Psoas muscle (tissue), 8 donors: ENCODE data around the gene TP53RK. TPM values are rescaled to one million over a fixed set of nuclear protein-coding genes. Genes with fewer than 3 reads are reported as not detected.
A peak's percentile ranks its signal among the peaks of the same experiment; 100 is the strongest.

ENCODE experiments used
- ATAC-seq, 4 donors: fragments of 200-7000 bp; cut with Tn5 transposase; one replicate each; pipeline ENCODE4 v1.9.1; 2020; ENCODE audit warnings: moderate library complexity in 3 of 4, mild to moderate bottlenecking in 2 of 4
- DNase-seq, 2 donors: peaks; one replicate each; pipeline ENCODE4 v3.0.0-alpha.2; 2020
- H3K27ac ChIP-seq: fragments of 200-600 bp; one replicate; pipeline ENCODE4 v1.8.0; 2022
- H3K27me3 ChIP-seq, 3 donors: fragments of 200-600 bp in 1 of 3; one replicate each; pipeline versions ENCODE4 v1.6.1 to v1.8.0; 2013 to 2022; ENCODE audit warnings: low read length in 2 of 3, mild to moderate bottlenecking in 2 of 3, moderate library complexity in 1 of 3; ENCODE audit not compliant: insufficient read depth in 3 of 3
- H3K36me3 ChIP-seq, 2 donors: fragments of 200-600 bp in 1 of 2; one replicate each; pipeline versions ENCODE4 v1.6.1 to v1.8.0; 2013 to 2022; ENCODE audit warnings: low read depth in 1 of 2, mild to moderate bottlenecking in 1 of 2, moderate library complexity in 1 of 2; ENCODE audit not compliant: insufficient read depth in 1 of 2
- H3K4me1 ChIP-seq: fragments of 200-600 bp; one replicate; pipeline ENCODE4 v1.8.0; 2022
- H3K4me3 ChIP-seq: fragments of 200-600 bp; one replicate; pipeline ENCODE4 v1.8.0; 2022; ENCODE audit warnings: mild to moderate bottlenecking
- H3K9me3 ChIP-seq: fragments of 200-600 bp; one replicate; pipeline ENCODE4 v1.8.0; 2022
- CTCF ChIP-seq: fragments of 200-600 bp; IDR thresholded peaks from one replicate; pipeline ENCODE4 v1.8.0; 2022; ENCODE audit warnings: antibody characterized with exemption
- WGBS, 3 donors: extraction: QIAGEN DNeasy Blood & Tissue Kit; methylation state at CpG; one replicate each; pipeline versions ENCODE4 v1.1.6 to v1.1.7; 2013; 5-methylcytosine and 5-hydroxymethylcytosine counted together
- intact Hi-C, 2 donors: fragments of 100-400 bp; cut with DNase I; formaldehyde crosslinking; loops; one replicate each; pipeline versions ENCODE4 v1.11.0 to v1.14.2; 2022
- polyA plus RNA-seq, 3 donors: library from polyadenylated mRNA; stranded (reverse); fragments of 200-250 nt; gene quantifications; one replicate each; pipeline ENCODE4 v1.2.3, GENCODE V29; 2013
- total RNA-seq, 4 donors: library from RNA; stranded (reverse); fragmentation: NEBNext Ultra II Directional in 2 of 4; extraction: Animal tissue kit (Norgen Biotek cat#: 25700) in 2 of 4; gene quantifications; one replicate each; pipeline versions ENCODE4 v1.2.1 to v1.2.4, GENCODE V29; 2021 to 2023
- donor health status: healthy with polysubstance abuse.
- donor health status: DM: no; HTN: no; CAD: no; lungs with moderate emphysema.
- donor health status: Bipolar disorder and iron deficiency.
- donor health status: healthy.
- donor health status: DM: yes; HTN: yes; CAD: no.
- donor health status: DM: no; HTN: no; CAD: no.
- donor health status: DM: no; HTN: no; CAD: no.
- donor health status: DM: yes; HTN: yes; CAD: no.

TP53RK gene
- total and polyA plus RNA-seq, 7 donors = 5.8 to 12.9 (median 9.3) TPM

- no peak overlapping the region for H3K27ac ChIP-seq
- ATAC-seq = no peak
- no peak for TF ChIP-seq CTCF
These were observed 19.1 kb upstream of the TP53RK start for GRCh38 chr20:46708172-46708860.

GRCh38 chr20:46706242-46706641 lies 17.0 kb upstream of the TP53RK start:
- WGBS, 3 donors = 92 to 95% (median 92%) methylated on average over 2 of the region's 2 CpGs
- peaks cover 0 to 39% (median 18%) of the 10 kb centered on the region in 3 donors for H3K27me3 ChIP-seq
- H3K36me3 ChIP-seq = no peaks in the 10 kb centered on the region
- TF ChIP-seq CTCF = no peak
- intact Hi-C loops = no loop called here
- H3K4me3 ChIP-seq = no peak overlapping the region
- H3K27ac ChIP-seq = no peak overlapping the region
- H3K9me3 ChIP-seq = no peaks in the 10 kb centered on the region
- DNase-seq (no peak), ATAC-seq (no peak)
- no peaks in the 10 kb centered on the region for H3K4me1 ChIP-seq

More at GRCh38 chr20:46708172-46708860, 19.1 kb upstream of the TP53RK start:
- no peak for DNase-seq
- H3K9me3 ChIP-seq = no peaks in the 10 kb centered on the region
- WGBS, 3 donors = 70 to 73% (median 70%) methylated on average over 8 of the region's 8 CpGs
- H3K27me3 ChIP-seq = peaks cover 0 to 37% (median 19%) of the 10 kb centered on the region in 3 donors
- H3K4me3 ChIP-seq = no peak overlapping the region
- intact Hi-C loops = no loop called here
- H3K36me3 ChIP-seq = no peaks in the 10 kb centered on the region
- no peaks in the 10 kb centered on the region for H3K4me1 ChIP-seq

- no peaks in the 10 kb centered on the region for H3K9me3 ChIP-seq
- H3K27me3 ChIP-seq = peaks cover 0 to 35% (median 15%) of the 10 kb centered on the region in 3 donors
- H3K27ac ChIP-seq = no peak overlapping the region
- intact Hi-C loops = no loop called here
- WGBS, 3 donors = 37 to 47% (median 47%) methylated on average over 4 of the region's 4 CpGs
- ATAC-seq (peak in 2 of 4 donors; percentile 28 to 37), DNase-seq (no peak)
- H3K4me3 ChIP-seq = no peak overlapping the region
- H3K36me3 ChIP-seq = no peaks in the 10 kb centered on the region
- no peak for TF ChIP-seq CTCF
- H3K4me1 ChIP-seq = no peaks in the 10 kb centered on the region
These were observed 16.1 kb upstream of the TP53RK start for GRCh38 chr20:46705378-46705729.

GRCh38 chr20:46704714-46705377 lies 15.6 kb upstream of the TP53RK start:
- no peak for DNase-seq
- no peaks in the 10 kb centered on the region for H3K9me3 ChIP-seq
- TF ChIP-seq CTCF = no peak
- peaks cover 0 to 35% (median 15%) of the 10 kb centered on the region in 3 donors for H3K27me3 ChIP-seq
- H3K4me3 ChIP-seq = no peak overlapping the region
- no peaks in the 10 kb centered on the region for H3K36me3 ChIP-seq
- no peaks in the 10 kb centered on the region for H3K4me1 ChIP-seq
- intact Hi-C loops = no loop called here
- no peak for ATAC-seq
- H3K27ac ChIP-seq = no peak overlapping the region
- WGBS, 3 donors = 45 to 51% (median 49%) methylated on average over 7 of the region's 7 CpGs
